ENCODE results near the gene KHNYN.
A peak's percentile ranks its signal among the peaks of the same experiment; 100 is the strongest.
"Not testable (repeated sequence)": the region's sequence is repeated elsewhere in the genome, so short reads cannot be mapped to it uniquely, and the experiment has no call there.

Gene KHNYN

GRCh38 chr14:24439257-24439656, 9.5 kb downstream of the KHNYN start:
- no peak for DNase-seq

GRCh38 chr14:24439830-24440605, 10.3 kb downstream of the KHNYN start:
- no peak for DNase-seq

GRCh38 chr14:24440606-24441399, 11.0 kb downstream of the KHNYN start:
- no peak for DNase-seq

- no peak for DNase-seq
These were observed 11.7 kb downstream of the KHNYN start for GRCh38 chr14:24441485-24441884.

GRCh38 chr14:24441904-24442239, 12.1 kb downstream of the KHNYN start:
- DNase-seq, result peak; percentile 86

DNA sequence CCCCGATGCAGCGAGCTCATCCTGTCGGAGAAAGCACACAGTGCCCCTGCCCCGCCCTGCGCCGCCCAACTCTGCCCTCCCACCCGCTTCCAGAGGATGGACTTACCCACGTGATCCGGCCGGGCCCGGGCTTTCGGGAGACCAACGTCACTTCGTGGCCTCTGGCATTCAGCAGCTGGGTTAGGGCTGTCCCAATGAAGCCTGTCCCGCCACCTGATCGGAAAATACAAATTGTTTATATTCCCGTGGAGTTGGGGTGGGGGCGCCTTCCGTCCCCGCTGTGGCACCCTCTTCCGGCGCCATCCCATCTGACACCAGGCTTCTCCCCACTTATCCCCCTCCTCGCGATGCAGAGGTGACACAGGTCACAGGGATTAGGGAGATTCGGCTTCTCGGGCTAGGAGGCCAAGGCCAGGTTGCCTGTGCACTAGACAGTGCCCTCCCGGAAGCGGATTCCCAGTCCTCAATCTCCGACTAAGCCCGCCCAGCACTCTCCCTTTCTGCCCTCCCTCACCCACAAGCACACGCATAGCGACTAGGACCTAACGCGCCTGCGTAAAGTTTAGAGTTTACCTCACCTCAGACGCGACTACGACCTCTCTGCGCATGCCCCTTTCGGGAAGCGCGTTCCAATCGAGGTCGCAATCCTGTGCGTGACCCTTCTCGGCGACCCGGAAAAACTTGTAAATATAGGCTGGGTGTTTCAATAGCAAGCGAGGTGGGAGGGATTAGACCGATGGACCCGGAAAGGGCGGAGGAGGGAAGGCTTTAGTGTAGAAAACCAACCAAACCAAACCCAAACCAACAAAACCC, 12.7 kb downstream of the KHNYN start, which contains the start of gene SDR39U1:
Gene SDR39U1 (minus strand): TSS at position 537 of the 813 bp plus-strand sequence. CDS start 7 bp downstream, at position 530.
- DNase-seq, result peak; percentile 100

- DNase-seq, result no peak
These were observed 13.4 kb downstream of the KHNYN start for GRCh38 chr14:24443053-24443665.

GRCh38 chr14:24450828-24451227, 21.1 kb downstream of the KHNYN start:
- DNase-seq, result not testable (repeated sequence)

- no peak for DNase-seq
These were observed 27.2 kb downstream of the KHNYN start for GRCh38 chr14:24456980-24457379.

- DNase-seq, result no peak
These were observed 29.0 kb downstream of the KHNYN start for GRCh38 chr14:24458736-24459135.

DNA sequence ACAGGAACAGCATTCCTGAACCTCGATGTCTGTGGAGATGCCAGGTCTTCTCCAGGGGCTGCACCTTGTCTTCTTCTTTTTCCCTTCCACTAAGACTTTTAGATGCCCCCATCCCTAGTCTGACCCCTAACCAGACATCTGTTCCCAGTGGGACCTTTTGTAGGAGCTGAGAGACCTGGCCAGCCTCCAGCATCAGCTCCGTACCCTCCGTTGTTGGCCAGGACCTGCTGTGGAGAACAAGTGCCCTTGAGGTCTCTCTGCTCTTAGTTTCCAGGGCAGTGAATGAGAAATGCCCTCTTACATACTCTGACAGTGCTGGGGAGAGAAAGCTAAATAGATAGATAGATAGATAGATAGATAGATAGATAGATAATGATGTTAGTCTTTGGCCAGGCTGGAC, 29.6 kb downstream of the KHNYN start:
- DNase-seq, result peak; percentile 57

DNA sequence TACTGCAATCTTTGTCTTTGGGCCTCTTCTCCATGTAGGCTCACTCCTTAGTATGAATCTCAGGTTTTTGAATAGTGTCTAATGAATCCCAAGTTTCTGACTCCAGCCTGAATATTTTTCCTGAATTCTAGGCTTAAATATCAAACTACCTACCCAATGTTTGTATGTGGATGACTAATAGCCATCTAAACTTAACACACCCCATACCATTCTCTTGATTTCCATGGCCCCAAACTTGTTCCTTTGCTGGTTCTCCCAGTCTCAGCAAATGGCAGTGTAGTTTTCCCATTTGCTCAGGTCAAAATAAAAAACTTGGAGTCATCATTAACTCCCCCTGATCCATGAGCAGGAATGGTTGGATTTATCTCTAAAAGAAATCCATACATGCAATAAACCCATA, 31.6 kb downstream of the KHNYN start:
- DNase-seq, result no peak

GRCh38 chr14:24463017-24463883, 33.5 kb downstream of the KHNYN start:
- DNase-seq, result no peak

DNA sequence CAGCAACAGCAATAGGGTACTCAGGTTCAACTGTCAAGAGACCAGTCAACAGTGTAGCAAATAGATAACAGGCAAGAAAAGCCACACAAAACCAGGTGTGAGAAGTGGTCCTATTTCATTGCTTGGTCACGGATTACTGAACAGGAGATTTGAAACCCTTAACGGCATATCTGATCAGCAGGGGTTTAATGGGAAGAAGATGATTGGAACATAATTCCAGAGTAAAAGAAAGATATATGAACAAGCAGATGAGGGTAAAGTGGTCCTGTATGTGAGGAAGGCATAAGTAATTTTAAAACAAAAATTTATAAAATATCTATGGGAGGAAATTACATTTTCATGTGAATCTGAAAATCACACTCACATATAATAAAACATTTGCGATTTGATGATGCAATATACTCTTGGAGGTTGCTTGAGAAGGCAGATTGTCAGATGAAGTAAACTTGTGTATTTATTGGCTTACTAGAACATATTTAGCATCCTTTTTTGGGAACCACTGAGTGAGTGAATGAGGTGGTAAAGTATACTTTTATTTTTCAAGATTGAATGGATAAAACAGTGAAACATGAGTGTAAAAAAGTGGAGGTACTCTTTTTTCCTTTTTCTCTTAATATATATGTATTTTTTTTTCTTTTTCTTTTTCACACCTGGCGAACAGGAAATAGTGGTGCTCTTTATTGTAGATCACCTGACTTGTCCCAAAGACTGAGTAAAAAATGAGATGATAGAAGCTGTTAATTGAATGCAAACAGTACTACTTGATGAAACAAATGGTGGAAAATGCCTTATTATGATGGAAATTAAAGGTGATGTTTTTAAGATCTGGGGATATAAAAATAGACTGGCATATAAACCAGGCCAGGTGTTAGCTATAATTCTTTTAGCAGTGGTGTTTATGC, 34.4 kb downstream of the KHNYN start:
- peak; percentile 78 for DNase-seq

- no peak for DNase-seq
These were observed 35.6 kb downstream of the KHNYN start for GRCh38 chr14:24465368-24465767.

- DNase-seq, result no peak
These were observed 36.1 kb downstream of the KHNYN start for GRCh38 chr14:24465805-24466204.

- not testable (repeated sequence) for DNase-seq
These were observed 40.7 kb downstream of the KHNYN start for GRCh38 chr14:24470450-24470849.

DNA sequence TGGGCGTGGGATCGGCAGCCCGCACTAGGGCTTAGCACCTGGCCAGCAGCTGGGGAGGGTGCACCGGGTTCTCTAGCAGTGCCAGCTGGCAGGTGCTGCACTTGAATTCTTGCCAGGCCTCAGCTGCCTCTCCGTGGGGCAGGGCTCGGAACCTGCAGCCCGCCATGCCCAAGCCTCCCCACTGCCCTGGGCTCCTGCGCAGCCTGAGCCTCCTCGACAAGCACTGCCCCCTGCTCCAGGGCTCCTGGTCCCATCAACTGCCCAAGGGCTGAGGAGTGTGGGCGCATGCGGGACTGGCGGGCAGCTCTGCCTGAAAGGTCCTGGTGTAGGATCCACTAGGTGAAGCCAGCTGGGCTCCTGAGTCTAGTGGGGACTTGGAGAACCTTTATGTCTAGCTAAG, 43.5 kb downstream of the KHNYN start:
- no peak for DNase-seq

- DNase-seq, result no peak
These were observed 45.5 kb downstream of the KHNYN start for GRCh38 chr14:24475261-24475660.

- not testable (repeated sequence) for DNase-seq
These were observed 50.2 kb downstream of the KHNYN start for GRCh38 chr14:24479999-24480398.

Measured in DMS79 treated with DMSO at 0.1 percent for 48 hours (cell line).